GM18873 (cell line): ENCODE data around the gene UBASH3A.

ENCODE experiments used
- ATAC-seq: cut with Tn5 transposase; IDR thresholded peaks from one replicate; pipeline ENCODE4 v1.9.1; 2021; ENCODE audit warnings: mild to moderate bottlenecking, moderate library complexity, moderate number of reproducible peaks; ENCODE audit not compliant: unreplicated experiment, low FRiP score

UBASH3A gene

DNA sequence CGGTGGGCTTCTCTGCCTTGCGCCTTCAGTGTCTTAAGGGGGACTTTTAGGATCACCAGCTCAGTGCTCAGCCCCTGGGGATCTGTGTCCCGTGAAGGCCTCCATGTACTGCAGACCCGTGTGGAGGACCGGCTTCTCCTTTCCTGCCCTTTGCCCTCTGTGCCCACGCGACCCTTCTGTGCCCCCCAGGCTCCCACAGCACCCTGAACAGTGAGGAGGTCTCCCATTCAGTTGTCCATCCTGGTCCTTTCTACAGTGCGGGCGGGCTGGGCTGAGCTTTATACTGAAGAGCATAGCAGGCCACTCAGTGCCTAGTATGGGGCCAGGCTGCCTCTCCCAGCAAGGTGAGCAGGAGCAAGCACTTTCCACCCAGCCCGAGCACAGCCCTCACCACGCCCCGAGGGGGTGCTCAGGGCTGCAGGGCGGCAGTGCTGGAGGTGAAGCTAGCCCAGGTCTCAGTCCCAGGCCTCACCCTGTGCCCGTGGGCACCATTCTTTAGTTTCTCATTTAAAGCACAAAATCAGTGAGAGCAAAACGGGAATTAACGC lies 29.7 kb upstream of the UBASH3A start:
- ATAC-seq, result no peak

DNA sequence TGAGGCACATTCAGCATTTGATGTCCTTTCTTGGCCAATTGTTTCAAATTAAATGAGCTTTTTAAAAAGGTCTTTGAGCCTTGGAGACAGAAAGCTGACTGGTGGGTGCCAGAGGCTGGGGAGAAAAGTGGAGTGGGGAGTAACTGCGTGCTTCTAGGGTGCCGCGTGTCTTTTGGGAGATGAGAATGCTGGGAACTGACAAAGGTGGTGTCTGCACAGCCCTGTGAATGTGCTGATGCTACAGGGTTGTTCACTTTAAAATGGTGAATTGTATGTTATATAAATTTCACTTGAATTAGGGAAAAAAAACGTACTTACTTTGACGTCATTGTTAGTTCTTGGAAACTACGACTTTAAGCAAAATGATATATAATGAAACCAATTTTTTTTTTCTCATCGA lies 29.2 kb upstream of the UBASH3A start:
- ATAC-seq, result no peak

DNA sequence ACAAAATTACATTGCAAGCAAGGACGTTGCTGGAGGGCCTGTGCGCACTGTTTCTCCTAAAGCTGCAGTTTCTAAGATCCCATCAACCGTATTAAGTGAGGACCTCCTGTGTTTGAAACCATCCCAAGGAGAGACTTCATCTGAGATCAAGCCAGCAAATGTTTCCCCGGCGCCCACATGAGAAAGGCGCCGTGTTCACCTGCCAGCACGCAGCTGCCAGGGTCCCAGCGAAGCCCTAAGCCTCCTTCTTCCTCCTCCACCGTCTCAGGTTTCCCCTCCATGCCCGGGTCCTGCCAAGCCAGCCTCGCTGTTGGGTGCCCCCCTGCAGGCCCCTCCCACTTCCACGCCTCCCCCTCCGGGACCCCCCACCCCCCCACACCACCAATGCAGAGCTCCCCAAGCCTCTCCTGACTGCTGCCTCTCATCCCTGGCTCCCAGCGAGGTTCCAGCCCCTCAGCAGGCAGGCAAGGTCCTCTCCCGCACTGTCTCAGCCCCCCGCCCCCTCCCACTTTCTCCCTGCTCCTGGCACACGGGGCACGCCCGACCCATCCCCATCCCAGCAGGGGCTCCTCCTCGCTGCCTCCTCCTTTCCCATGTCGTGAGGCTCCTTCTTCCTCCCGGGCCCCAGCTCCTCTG lies 28.7 kb upstream of the UBASH3A start:
- ATAC-seq, result no peak

GRCh38 chr21:42375506-42375905 lies 28.2 kb upstream of the UBASH3A start:
- no peak for ATAC-seq

DNA sequence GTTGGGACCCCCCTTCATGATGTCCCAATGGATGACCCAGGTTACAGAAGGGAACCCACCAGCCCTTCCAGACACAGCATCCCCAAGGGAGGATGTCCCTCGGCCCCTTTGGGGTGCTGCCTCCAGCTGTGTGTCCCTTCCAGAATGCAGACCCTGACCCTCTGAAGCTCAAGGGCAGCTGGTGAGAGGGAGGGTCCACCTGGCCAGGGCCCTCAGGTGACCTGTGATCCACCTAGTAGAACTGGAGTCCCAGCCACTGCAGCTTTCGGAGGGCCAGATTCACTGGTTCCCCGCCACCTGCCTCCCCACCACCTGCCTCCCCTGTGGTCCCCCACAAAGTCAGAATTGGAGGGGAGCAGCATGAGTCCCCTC lies 27.8 kb upstream of the UBASH3A start:
- ATAC-seq, result no peak

- ATAC-seq, result no peak
These were observed 27.2 kb upstream of the UBASH3A start for GRCh38 chr21:42376338-42376982.

DNA sequence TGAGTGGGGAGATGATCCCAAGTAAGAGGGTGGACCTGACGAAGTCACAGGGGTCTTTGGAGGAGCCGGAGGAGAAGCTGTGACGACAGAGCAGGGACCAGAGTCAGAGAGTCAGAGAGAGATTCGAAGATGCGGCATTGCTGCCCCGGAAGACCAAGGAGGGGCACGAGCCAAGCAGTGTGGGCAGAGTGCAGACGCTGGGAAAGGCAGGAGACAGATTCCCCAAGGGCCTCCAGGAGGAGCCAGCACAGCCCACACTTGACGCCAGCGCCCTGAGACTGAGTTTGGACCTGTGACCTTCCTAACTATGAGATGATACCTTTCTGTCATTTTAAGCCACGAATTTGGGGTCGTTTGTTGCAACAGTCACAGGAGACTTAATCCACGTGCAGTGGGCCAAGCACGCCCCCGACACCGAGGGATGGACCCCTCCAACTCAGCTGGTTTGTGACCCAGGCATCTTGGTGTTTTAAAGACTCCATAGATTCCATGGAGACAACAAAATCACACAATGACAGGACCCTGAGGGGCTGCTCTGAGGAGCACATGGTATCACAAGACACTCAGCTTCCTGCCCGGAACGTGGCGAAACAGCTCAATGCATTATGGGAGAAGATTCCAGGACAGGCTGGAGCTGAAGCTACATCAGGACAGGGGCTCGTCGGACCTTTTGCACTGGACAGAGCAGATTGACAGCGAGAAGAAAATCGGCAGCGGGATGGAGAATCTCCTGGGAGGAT lies 26.3 kb upstream of the UBASH3A start:
- no peak for ATAC-seq

GRCh38 chr21:42377951-42378340 lies 25.8 kb upstream of the UBASH3A start:
- ATAC-seq, result no peak

DNA sequence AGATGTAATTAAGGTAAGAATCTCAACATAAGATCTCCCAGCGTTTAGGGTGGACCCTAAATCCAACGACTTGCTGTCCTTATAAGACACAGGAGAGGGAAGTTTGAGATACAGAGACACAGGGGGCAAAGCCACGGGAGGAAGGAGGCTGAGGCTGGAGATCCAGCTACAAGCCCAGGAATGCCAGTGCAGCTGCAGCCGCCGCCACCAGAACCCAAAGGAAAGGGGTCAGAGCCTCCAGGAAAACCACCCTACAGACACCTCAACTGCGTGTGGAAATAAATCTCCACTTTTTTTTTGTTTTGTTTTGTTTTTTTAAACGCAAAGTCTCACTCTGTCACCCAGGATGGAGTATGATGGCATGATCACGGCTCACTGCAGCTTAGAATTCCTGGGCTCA lies 25.3 kb upstream of the UBASH3A start:
- ATAC-seq, result no peak

- no peak for ATAC-seq
These were observed 24.1 kb upstream of the UBASH3A start for GRCh38 chr21:42379426-42380215.

- no peak for ATAC-seq
These were observed 22.2 kb upstream of the UBASH3A start for GRCh38 chr21:42381347-42381984.

- ATAC-seq, result no peak
These were observed 20.8 kb upstream of the UBASH3A start for GRCh38 chr21:42382915-42383314.

- ATAC-seq, result no peak
These were observed 20.4 kb upstream of the UBASH3A start for GRCh38 chr21:42383331-42383730.

- no peak for ATAC-seq
These were observed 19.4 kb upstream of the UBASH3A start for GRCh38 chr21:42384156-42384945.

DNA sequence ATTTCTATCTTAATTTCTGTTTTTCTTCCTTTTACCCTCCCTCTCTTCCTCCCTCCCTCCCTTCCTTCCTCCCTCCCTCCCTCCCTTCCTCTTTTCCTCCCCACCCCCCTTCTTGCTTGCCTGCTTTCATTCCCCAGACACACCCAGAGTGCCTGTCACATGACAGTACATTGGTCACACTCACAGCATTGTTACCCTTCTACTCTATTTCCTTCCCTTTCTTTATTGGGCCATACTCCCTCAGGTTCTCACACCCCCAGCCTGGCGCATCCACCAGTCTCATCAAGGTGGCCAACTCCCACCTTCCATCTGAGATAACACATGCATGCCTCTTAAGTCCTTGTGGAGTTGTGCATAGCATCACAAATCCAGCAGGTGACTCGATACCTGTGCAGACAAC lies 18.7 kb upstream of the UBASH3A start:
- ATAC-seq, result no peak

GRCh38 chr21:42385619-42386018 lies 18.1 kb upstream of the UBASH3A start:
- ATAC-seq, result no peak

GRCh38 chr21:42386034-42386591 lies 17.6 kb upstream of the UBASH3A start:
- ATAC-seq, result no peak

GRCh38 chr21:42387164-42387563 lies 16.5 kb upstream of the UBASH3A start:
- no peak for ATAC-seq

DNA sequence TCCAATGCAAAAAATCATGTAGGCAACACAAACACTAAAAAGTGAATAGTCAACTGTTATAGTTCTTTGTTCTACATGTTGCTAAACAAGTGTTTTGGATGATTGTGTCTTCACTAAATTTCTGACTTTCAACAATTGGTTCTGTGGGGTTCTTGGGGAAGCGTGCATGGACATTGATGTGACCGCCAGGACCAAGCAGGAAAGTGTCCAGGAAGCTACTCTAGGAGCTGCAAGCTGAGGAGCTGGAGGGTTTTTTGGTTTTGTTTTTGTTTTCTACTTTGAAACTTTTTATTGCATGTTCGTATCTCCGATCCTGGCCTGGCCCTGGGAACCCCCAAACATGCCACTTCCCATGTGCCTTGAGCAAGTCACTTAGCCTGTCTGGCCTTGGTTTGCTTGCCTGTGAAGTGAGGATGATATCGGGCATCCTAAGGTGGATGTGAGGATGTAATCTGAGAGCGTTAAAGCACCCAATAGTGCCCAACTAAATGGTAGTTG lies 15.8 kb upstream of the UBASH3A start:
- ATAC-seq, result no peak
